Measurements from ENCODE around the gene GPR15. TPM values are rescaled to one million over a fixed set of nuclear protein-coding genes. Genes with fewer than 3 reads are reported as not detected.

Gene GPR15
- total and polyA plus RNA-seq, 2 donors (not counting 1 experiment from before 2014, with no cell fraction given): under 0.01 TPM; not detected in 1

- Histone ChIP-seq H3K79me2 (ENCODE audit: control insufficient read depth, insufficient read depth, low read length) (no peaks in the 10 kb centered on the region), H3K27me3 (ENCODE audit: control insufficient read depth, insufficient read depth, low read length) (no peaks in the 10 kb centered on the region), H2AFZ (ENCODE audit: low read length) (no peak overlapping the region), H3K9me3 (ENCODE audit: control insufficient read depth, insufficient read depth, low read depth, low read length) (no peaks in the 10 kb centered on the region), H3K9ac (ENCODE audit: insufficient read depth, low read length) (no peak overlapping the region), H3K4me3 (replicated peaks in 1 of 4; ENCODE audit: control extremely low read depth in 1 of 4, insufficient read depth in 1 of 4, low read depth in 3 of 4, low read length in 4 of 4) (no peak overlapping the region), H3K36me3 (ENCODE audit: control insufficient read depth, insufficient read depth, low read length) (no peaks in the 10 kb centered on the region), H3K4me1 (ENCODE audit: control insufficient read depth, extremely low read depth, insufficient read depth, low read length) (no peaks in the 10 kb centered on the region), H3K4me2 (ENCODE audit: extremely low read depth, insufficient read depth, low read length) (no peak overlapping the region), H4K20me1 (ENCODE audit: control insufficient read depth, extremely low read depth, insufficient read depth, low read length) (no peaks in the 10 kb centered on the region), H3K27ac (ENCODE audit: insufficient read depth, low read length) (no peak overlapping the region)
- no peak for DNase-seq (ENCODE audit: low read depth in 2 of 2)
- TF ChIP-seq EZH2 (IDR thresholded peaks at IDR 0.05; ENCODE audit: low read length, missing control alignments) (no peak), CTCF (conservative IDR thresholded peaks at IDR 0.05 in 1 of 2, IDR thresholded peaks at IDR 0.05 in 1 of 2; ENCODE audit: low read depth in 1 of 2, low read length in 2 of 2) (no peak)
These were observed 33.5 kb downstream of the GPR15 start for GRCh38 chr3:98565237-98565643.

GRCh38 chr3:98565843-98566242 lies 34.1 kb downstream of the GPR15 start:
- Histone ChIP-seq H3K27ac (ENCODE audit: insufficient read depth, low read length) (no peak overlapping the region), H2AFZ (ENCODE audit: low read length) (no peak overlapping the region), H3K4me1 (ENCODE audit: control insufficient read depth, extremely low read depth, insufficient read depth, low read length) (no peaks in the 10 kb centered on the region), H3K79me2 (ENCODE audit: control insufficient read depth, insufficient read depth, low read length) (no peaks in the 10 kb centered on the region), H3K36me3 (ENCODE audit: control insufficient read depth, insufficient read depth, low read length) (no peaks in the 10 kb centered on the region), H3K27me3 (ENCODE audit: control insufficient read depth, insufficient read depth, low read length) (no peaks in the 10 kb centered on the region), H3K9me3 (ENCODE audit: control insufficient read depth, insufficient read depth, low read depth, low read length) (no peaks in the 10 kb centered on the region), H3K4me3 (replicated peaks in 1 of 4; ENCODE audit: control extremely low read depth in 1 of 4, insufficient read depth in 1 of 4, low read depth in 3 of 4, low read length in 4 of 4) (no peak overlapping the region), H3K9ac (ENCODE audit: insufficient read depth, low read length) (no peak overlapping the region), H3K4me2 (ENCODE audit: extremely low read depth, insufficient read depth, low read length) (no peak overlapping the region), H4K20me1 (ENCODE audit: control insufficient read depth, extremely low read depth, insufficient read depth, low read length) (no peaks in the 10 kb centered on the region)
- no peak for DNase-seq (ENCODE audit: low read depth in 2 of 2)
- no peak for TF ChIP-seq EZH2 (IDR thresholded peaks at IDR 0.05; ENCODE audit: low read length, missing control alignments)
- TF ChIP-seq CTCF (conservative IDR thresholded peaks at IDR 0.05 in 1 of 2, IDR thresholded peaks at IDR 0.05 in 1 of 2; ENCODE audit: low read depth in 1 of 2, low read length in 2 of 2): no peak

DNA sequence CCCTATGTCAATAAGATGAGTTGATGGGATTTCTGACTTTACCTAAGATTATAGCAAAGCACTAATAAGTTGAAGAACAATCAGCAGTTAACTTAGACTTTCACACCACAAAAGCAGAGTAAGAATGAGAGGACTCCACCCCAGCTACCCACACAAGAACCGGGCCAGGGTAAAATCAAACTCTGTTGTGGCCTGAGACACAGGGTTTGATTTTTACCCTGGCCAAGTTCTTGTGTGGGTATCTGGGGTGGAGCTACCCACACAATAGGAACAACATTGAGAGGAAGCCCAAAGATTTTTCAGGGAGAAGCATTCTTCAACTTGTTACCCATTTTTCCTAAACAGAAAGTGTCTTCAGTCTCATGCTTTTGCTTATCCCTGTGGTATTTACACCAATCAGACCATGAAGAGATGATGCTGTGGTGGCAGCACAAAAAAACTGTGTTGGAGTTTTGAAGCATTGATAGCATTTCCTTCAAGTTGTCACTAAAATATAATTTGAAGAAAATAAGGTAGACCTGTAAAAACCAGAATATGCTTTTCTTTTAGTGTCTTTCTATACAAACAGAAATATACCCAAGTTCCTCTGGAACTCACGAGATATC lies 36.0 kb downstream of the GPR15 start:
- Histone ChIP-seq H3K9ac (ENCODE audit: insufficient read depth, low read length) (no peak overlapping the region), H3K36me3 (ENCODE audit: control insufficient read depth, insufficient read depth, low read length) (no peaks in the 10 kb centered on the region), H3K4me2 (ENCODE audit: extremely low read depth, insufficient read depth, low read length) (no peak overlapping the region), H4K20me1 (ENCODE audit: control insufficient read depth, extremely low read depth, insufficient read depth, low read length) (no peaks in the 10 kb centered on the region), H3K27me3 (ENCODE audit: control insufficient read depth, insufficient read depth, low read length) (no peaks in the 10 kb centered on the region), H3K4me3 (replicated peaks in 1 of 4; ENCODE audit: control extremely low read depth in 1 of 4, insufficient read depth in 1 of 4, low read depth in 3 of 4, low read length in 4 of 4) (no peak overlapping the region), H3K4me1 (ENCODE audit: control insufficient read depth, extremely low read depth, insufficient read depth, low read length) (no peaks in the 10 kb centered on the region), H2AFZ (ENCODE audit: low read length) (no peak overlapping the region), H3K79me2 (ENCODE audit: control insufficient read depth, insufficient read depth, low read length) (no peaks in the 10 kb centered on the region), H3K9me3 (ENCODE audit: control insufficient read depth, insufficient read depth, low read depth, low read length) (no peaks in the 10 kb centered on the region), H3K27ac (ENCODE audit: insufficient read depth, low read length) (no peak overlapping the region)
- TF ChIP-seq CTCF (conservative IDR thresholded peaks at IDR 0.05 in 1 of 2, IDR thresholded peaks at IDR 0.05 in 1 of 2; ENCODE audit: low read depth in 1 of 2, low read length in 2 of 2) (no peak), EZH2 (IDR thresholded peaks at IDR 0.05; ENCODE audit: low read length, missing control alignments) (no peak)
- DNase-seq (ENCODE audit: low read depth in 2 of 2): no peak

Measured in fibroblast of lung (primary cell).